RCC 7860 (cell line): ENCODE data around the gene RTCB.
"Not testable (repeated sequence)": the region's sequence is repeated elsewhere in the genome, so short reads cannot be mapped to it uniquely, and the experiment has no call there.

Experiments used
- DNase-seq: peaks from one replicate; pipeline ENCODE4 v3.0.0-alpha.2; 2015; ENCODE audit warnings: low spot score
- FAIRE-seq: peaks from 2 replicates; lab custom pipeline; 2012; peaks lifted over from hg19 to GRCh38; lab: Jason Lieb, UNC

Gene RTCB

GRCh38 chr22:32395107-32395506, 16.9 kb downstream of the RTCB start:
- DNase-seq (no peak), FAIRE-seq (no peak)

DNA sequence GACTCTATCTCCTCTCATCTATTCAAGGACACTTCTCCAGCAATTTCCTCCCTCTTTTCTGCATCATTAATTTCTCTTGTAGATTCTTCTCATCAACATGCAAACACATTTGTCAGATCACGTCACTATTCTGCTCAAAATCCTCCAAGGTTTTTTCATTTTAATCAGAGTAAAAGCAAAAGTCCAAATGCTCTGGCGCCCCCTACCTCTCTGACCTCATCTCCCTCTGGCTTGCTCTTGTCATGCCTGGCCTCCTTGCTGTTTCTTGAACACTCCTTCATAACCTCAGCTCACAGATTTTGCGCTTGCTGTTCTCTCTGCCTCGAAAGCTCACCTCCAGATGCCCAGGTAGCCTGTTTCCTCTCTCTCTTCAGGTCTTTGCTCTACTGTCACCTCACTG, 22.4 kb downstream of the RTCB start:
- no peak for DNase-seq
- FAIRE-seq = no peak

DNA sequence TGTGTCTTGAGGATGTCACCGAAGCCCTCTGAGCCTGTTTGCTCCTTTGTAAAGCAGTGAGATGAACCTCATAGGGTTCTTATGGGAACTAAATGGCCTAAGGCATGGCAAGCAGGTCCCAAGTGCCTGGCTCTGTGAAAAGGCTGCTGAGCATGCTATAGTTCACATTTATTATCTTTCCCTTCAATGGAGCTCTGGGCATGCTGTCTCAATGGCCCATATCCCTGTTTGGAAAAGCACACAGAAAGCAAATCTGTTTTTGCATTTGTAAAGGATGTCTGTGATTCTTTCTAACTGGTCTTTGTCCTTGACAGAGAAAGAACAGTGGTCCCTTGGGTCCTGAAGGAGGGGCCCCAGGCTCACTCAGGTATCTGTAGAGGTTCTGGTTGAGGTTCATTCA, 26.4 kb downstream of the RTCB start:
- no peak for FAIRE-seq

DNA sequence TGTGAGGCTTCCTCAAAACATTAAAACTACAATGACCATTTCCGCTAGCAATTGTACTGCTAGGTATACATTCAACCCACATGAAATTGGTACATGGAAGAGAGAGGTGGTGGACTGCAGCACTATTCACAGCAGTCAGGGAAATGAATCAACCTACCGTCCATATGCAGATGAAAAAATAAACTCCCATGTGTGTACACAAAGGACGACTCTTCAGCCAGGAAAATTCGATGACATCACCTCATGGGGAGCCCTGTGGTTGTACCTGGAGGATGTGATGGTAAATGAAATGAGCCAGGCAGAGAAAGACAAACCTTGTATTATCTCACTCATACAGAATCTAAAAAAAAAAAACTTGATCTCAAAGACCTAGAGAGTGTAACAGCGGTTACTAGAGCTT, 31.1 kb downstream of the RTCB start:
- FAIRE-seq = no peak
- DNase-seq = no peak

More for the DNA sequence above, 26.4 kb downstream of the RTCB start:
- no peak for DNase-seq

DNA sequence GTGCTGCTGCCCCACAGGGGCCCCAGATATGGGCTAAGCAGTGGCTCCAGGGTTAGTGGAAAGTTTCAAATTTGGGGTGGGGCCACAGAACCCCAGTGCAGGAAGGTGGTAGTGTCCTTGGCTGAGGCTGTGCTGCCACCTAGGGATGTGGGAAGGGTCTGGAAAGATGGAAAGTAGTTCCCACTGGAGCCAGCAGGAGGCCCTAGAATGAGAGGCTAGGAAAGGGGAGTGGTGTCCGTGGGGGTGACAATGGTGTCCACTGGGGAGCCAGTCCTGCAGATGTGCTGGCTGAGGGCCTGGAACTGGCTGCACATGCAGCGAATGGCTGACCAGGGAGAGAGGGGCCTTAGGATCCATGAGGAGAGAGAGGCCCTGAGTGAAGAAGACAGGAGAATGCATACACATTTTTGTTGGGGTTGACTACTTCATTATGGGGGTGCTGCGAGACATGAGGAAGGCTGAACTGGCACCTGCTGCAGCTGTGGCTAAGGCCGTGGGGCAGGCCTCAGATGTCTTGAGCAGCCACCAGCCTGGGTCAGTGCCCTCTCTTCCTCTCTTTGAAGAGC, 33.3 kb downstream of the RTCB start:
- no peak for DNase-seq
- FAIRE-seq = no peak

GRCh38 chr22:32376681-32377080, 35.4 kb downstream of the RTCB start:
- DNase-seq = no peak
- no peak for FAIRE-seq

GRCh38 chr22:32375678-32376450, 36.2 kb downstream of the RTCB start:
- FAIRE-seq (no peak), DNase-seq (no peak)

GRCh38 chr22:32364210-32364609, 47.8 kb downstream of the RTCB start:
- DNase-seq = no peak
- no peak for FAIRE-seq

- peak; percentile 2 for FAIRE-seq
- no peak for DNase-seq
These were observed 50.8 kb downstream of the RTCB start for GRCh38 chr22:32361257-32361656.

DNA sequence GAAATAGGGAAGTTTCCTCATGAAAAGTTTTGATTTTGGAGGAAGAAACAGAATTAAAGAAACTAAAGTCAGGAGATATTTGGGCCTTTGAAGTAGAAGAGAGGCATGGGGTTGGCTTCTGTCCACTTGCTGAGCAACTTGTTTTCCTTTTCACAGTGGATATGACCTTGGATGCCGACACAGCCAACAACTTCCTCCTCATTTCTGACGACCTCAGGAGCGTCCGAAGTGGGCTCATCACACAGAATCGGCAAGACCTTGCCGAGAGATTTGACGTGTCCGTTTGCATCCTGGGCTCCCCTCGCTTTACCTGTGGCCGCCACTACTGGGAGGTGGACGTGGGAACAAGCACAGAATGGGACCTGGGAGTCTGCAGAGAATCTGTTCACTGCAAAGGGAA, 52.0 kb downstream of the RTCB start:
- not testable (repeated sequence) for FAIRE-seq

DNA sequence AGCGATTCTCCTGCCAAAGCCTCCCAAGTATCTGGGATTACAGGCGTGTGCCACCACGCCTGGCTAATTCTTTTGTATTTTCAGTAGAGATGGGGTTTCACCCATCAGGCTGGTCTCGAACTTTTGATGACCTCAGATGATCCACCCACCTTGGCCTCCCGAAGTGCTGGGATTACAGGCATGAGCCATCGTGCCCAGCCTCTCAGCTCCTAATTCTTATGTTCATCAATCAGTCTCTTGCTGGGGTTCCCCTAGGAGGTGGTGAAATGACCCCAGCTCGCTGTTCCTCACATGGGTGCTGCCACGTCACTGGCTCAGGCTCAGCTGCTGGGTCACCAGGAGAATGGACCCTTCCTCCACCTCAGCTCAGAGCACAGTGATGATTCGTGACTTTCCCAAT, 54.5 kb downstream of the RTCB start, which contains the start of gene RFPL3:
TSS of gene RFPL3 (plus strand) at position 301 of the 400 bp plus-strand sequence. CDS start 205 bp downstream, outside the sequence.
- DNase-seq, FAIRE-seq: not testable (repeated sequence)

More for the DNA sequence above, 52.0 kb downstream of the RTCB start:
- not testable (repeated sequence) for DNase-seq

GRCh38 chr22:32355760-32356159, 56.3 kb downstream of the RTCB start:
- DNase-seq (no peak), FAIRE-seq (no peak)

- no peak for FAIRE-seq
- no peak for DNase-seq
These were observed 57.4 kb downstream of the RTCB start for GRCh38 chr22:32354360-32355351.

GRCh38 chr22:32353840-32354239, 58.2 kb downstream of the RTCB start:
- DNase-seq = no peak
- no peak for FAIRE-seq

GRCh38 chr22:32353292-32353691, 58.8 kb downstream of the RTCB start:
- DNase-seq = no peak
- FAIRE-seq = no peak

DNA sequence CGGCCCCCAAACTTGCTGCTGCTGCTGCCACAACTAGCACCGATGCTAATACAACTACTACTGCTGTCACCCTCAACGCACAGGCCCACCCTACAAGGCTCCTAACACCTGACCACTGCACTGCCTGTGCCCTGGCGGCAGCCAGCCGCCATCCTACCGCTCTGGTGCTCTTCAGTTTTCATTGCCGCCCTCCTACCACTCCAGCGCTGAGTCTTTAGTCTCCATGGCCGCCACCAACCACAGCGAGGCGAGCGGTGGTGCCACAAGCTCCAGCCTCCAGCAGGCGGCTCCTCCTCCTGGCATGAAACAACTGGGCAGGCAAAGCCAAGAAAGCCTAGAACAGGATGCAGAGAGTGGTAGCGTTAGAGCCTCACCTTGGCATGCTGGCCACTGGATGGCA, 59.4 kb downstream of the RTCB start:
- FAIRE-seq (no peak), DNase-seq (no peak)

DNA sequence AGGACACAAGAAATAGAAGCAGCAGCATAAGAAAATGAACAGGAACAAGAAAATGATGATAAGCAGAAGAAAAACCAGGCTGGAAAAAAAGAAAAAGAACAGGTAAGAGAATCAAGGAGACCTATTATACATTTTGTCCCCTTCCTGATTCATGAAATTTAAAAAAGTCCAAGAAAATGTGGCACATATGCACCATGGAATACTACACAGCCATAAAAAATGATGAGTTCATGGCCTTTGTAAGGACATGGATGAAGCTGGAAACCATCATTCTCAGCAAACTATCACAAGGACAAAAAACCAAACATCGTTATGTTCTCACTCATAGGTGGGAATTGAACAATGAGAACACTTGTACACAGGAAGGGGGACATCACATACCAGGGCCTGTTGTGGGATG, 60.2 kb downstream of the RTCB start:
- not testable (repeated sequence) for DNase-seq, FAIRE-seq

DNA sequence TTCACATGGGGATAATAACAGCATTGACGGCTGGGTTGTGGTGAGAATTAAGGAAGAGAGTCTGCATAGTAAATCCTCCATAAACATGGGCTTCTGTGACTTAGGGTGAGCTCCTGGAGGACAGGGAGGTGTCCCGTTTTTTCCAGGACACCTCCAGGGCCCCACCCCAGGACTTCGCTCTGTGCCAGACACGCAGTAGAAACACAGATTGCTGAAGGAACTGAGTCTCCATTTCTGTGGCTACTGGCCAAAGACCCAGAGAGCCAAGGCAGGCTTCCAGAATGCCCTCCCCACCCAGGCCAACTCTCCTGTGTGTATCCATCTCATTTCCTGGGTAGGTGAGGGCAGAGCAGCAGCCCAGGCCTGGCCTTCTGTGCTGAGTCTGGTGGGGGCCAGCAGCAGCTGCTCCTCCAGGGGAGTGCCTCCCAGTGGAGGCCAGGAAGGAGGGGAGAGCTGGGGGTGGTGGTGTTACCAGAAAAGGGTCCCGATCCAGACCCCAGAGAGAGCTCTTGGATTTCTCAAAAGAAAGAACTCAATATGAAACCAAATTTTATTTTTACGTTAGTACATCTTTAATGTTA, 63.9 kb downstream of the RTCB start:
- DNase-seq (no peak), FAIRE-seq (no peak)

GRCh38 chr22:32343941-32344340, 68.1 kb downstream of the RTCB start:
- DNase-seq (no peak), FAIRE-seq (no peak)

DNA sequence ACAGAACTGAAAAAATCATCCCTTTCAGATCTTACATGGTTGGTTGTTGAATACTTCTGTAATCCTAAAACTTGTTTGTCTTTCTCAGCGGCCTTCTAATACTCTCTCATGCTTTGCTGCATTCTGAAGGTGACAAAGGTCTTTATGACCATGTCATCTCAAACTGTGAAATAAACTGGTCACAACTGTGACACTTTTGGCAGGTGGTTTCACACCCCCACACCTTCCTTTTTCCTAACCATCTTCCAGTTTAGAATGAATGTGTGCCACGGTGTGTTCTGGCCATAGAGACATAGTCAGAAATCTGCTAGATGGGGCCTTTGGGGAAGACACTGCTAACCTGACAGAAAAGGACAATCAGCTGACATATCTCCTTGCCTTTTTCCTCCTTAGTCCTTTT, 69.1 kb downstream of the RTCB start:
- no peak for DNase-seq
- no peak for FAIRE-seq
